Middle frontal gyrus (tissue), 1 donor: Measurements from ENCODE around the gene SARDH.
"Not testable (repeated sequence)": the region's sequence is repeated elsewhere in the genome, so short reads cannot be mapped to it uniquely, and the experiment has no call there.

Experiments used
- DNase-seq: peaks from one replicate; pipeline ENCODE4 v3.0.0-alpha.2; 2015; ENCODE audit warnings: low spot score; ENCODE audit errors: extremely low spot score

The SARDH gene

GRCh38 chr9:133760713-133761290 is 22.6 kb upstream of the SARDH start:
- no peak for DNase-seq

DNA sequence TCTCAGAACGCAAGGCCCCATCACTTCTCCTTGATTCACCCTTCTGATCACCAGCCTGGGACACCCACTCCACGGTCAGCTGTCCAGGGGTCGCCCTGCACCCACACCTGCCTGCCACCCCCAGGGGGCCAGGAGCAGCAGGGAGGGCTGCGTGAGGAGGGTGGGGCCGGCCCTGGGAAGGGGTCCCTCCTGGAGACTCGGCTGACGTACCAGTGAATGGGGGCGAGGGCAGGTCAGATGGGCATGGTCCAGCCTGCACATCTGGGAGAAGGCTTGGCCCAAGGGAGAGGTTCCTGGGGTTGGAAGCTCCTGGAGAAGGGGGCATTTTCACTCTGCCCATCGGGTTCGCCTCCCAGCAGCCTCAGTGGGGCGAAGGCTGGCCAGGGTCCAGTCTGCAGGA is 21.8 kb upstream of the SARDH start:
- DNase-seq: no peak

DNA sequence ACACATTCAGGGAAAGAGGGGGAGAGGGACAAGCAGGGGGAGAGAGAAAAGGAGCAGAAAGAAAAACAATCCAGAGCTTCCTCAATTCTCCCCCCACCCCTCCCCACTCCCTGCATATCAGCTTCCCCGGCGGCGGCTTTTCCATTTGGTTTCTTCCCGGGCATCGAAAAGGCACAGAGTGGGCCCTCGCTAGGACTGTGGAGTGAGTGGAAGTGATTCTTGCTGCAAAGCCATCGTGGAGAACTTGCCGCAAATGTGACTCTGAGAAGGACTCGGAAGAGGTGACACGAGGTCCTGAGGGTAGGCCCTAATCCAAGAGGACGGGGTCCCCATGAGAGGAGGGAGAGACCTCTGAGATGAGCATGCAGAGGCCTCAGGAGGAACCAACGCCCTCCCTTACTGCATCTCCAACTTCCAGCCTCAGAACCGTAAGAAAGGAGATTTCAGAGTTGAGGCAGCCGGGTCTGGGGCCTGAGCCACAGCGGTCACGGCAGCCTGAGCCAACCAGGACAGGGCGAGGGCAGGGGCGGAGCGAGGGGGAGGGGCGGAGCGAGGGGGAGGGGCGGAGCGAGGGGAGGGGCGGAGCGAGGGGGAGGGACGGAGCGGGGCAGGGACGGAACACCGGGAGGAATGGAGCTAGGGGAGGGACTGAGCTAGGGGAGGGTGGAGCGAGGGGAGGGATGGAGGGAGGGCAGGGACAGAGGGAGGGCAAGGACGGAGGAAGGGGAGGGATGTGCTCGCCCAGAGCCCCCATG is 21.2 kb upstream of the SARDH start:
- DNase-seq: no peak

DNA sequence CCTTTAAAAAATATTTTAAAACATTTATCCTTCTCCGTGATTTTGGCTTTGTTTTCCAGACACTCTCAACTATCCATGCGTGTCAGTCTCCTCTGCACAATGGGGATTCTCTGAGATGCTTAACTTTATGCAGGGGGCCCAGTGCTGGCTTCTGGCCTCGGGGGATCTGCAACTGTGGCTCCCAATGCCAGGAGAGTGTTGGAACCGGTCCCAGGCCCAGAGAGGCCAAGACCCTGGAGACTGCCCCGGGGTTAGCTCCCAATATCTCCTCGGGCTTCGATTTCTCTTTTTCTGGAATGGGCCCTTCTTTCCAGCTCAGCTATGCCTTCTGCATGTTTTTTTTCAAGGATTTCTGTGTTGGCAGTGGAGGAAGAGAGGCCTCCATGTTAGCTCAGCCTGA is 20.1 kb upstream of the SARDH start:
- no peak for DNase-seq

GRCh38 chr9:133754688-133755227 is 16.6 kb upstream of the SARDH start:
- no peak for DNase-seq

GRCh38 chr9:133754187-133754586 is 16.0 kb upstream of the SARDH start:
- no peak for DNase-seq

- no peak for DNase-seq
Observed at GRCh38 chr9:133752739-133753446, 14.7 kb upstream of the SARDH start.

DNA sequence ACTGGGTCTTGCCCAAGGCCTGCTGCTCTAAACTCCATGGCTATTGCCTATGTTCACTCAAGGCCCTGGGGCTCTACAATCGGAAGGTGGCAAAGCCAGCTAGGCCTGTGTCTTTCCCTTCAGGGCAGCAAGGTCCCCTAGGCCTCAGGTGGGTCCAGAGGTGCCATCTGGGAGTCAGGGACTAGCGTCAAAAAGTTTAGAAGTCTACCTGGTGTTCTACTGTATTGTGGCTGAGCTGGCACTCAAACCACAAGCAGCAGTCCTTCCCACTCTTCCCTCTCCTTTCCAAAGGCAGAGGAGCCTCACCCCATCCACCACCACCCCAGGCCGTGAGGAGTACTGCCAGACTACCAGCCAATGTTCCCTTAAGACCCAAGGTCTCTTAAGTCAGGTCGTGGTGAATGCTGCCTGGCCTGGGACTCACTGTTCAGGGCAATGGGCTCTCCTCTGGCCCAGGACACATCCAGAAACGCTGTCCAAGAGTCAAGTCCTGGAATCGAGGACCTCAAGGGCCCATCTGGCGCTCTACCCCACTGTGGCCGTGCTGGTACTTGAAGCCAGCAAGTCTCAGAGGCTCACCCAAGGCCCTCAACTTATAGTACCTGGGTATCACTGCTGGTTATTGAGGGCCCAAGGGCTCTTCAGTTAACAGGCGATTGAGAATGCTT is 13.0 kb upstream of the SARDH start:
- DNase-seq: no peak

GRCh38 chr9:133747309-133747708 is 9.2 kb upstream of the SARDH start:
- no peak for DNase-seq

- not testable (repeated sequence) for DNase-seq
Observed at GRCh38 chr9:133744528-133744927, 6.4 kb upstream of the SARDH start.

DNA sequence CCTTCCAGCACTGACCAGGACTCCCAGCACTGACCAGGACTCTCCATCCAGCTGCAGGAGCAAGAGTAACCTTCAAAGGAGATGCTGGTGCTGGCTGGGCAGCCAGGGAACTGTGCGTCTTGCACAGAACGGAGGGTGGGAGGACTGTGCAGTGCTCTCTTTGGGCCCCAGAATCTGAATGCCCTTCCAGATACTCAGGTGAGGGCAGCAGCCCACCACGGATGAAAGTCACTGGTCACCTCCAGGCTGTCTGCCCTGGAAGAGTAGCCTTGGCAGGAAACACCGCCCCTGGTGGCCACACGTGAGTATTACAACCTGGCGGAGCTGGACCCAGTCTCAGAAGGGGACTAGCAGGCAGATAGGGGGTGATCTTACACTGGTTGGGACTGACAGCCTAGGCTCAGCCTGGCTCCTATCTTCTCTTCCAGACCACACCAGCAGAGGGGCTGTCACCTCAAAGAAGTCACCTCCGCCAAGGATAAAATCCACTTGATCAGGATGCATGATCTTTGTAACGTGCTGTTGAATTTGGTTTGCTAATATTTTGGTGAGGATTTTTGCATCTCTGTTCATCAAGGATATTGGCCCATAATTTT is 4.8 kb upstream of the SARDH start:
- peak; percentile 53 for DNase-seq

GRCh38 chr9:133742251-133742650 is 4.1 kb upstream of the SARDH start:
- DNase-seq: no peak

DNA sequence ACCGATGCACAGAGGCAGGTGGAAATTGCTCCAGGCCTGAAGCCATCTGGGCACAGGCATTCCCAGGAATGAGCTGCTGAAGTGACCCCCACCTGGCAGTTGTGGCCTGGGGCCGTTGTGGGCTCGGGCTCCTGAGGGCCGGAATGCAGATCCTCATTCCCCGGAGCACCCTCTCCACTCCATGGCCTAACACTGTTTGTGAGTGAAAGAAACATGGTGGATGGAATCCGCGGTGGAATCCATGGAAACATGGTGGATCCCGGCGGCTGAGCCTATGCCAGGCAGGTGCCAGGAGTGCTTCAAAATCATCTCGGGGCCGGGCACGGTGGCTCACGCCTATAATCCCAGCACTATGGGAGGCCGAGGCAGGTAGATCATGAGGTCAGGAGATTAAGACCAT is 3.6 kb upstream of the SARDH start:
- DNase-seq: no peak

DNA sequence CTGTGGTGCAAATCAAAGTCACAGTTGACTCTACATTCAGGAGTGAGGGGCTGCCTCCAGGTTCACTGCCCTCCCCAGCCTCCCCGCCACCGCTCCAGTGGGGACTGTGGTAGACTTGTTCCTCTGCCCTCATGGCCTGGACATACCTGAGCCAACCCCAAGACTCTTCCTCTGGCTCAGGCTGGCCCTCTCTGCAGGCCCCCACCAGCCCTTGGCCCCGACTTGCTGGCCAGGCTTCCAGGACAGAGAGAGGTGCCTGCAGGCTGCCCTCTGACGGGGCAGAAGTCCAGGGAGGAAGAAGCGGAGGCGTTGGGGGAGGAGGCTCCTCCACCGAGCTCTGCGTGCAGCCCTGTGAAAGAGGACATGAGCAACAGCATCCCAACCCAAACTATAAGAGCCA is 2.8 kb upstream of the SARDH start:
- no peak for DNase-seq

DNA sequence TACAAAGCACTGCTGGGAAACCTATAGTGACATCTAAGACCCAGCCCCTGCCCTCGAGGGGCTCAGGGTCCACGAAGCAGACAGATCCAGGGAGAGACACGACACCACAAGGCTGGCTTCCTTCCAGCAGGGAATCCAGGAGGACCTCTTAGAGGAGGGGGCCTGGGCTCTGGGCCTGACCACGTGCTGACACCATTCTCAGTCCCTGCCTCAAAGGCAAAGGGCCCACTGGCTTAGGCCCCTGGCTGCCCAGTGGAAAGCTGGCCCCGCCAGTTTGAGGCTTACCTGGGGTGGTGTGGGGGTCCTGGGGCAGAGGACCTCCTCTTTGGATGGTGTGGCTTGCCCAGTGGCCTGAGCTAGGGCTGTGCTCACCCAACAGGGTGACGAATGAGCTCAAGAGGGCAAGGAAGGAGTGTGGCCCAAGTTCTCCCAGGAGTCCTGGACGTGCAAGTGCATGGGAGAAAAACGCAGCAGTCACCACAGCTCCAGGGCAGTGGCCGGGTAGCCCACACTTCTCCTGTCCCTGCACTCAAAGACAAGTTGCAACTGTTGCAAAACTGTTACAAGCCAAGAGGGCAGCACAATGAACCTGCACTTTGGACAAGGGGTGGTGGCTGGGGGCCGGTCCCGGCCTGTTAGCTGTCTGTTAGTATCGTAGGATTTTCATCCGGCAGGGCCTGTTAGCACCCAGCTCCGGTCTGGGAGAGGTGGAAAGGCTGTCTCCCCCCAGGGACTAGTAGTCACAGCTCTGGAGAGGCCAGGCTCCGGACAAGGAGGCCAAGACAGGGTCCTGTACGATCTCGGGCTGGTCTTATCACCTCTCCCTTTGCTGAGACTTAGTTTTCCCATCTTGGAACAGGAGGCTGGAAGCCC is 1.5 kb upstream of the SARDH start:
- no peak for DNase-seq

- no peak for DNase-seq
Observed at GRCh38 chr9:133738640-133739225, 581 bp upstream of the SARDH start.

DNA sequence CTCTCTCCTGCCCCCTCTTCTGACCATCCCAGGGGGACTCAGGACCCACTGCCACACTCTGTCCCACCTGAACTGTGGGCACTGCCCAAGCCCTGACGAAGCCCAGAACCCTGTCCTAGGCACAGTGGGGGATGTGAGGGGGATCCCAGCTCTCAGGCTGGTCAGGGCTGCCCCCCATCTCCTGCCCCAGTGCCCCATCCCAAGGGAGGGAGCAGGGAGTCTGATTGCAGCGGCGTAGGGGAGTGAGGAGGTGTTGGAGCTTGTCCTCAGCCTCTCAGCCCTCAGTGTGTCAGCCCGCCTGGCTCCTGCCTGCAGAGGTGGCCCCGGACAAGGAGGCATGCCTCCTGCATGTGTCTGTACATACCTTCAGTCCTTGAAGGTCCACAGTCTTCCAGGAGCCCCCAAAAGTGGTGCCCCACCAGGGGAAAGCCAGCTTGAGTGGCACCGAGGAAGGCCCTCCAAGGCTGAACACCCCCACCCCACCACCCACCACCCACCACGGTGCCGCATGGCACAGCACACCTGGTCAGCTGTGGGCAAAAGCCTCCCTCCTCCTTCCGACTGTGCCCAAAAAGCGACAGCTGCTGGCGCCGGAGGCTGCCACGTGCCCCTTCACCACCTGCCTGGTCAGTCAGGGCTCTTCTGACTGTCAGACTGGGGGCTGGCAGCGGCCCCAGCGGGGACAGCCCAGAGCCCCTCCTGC is 930 bp downstream of the SARDH start:
- no peak for DNase-seq

GRCh38 chr9:133735931-133736330 is 2.2 kb downstream of the SARDH start:
- no peak for DNase-seq

GRCh38 chr9:133735415-133735775 is 2.8 kb downstream of the SARDH start:
- DNase-seq: no peak
